GM19324 (cell line): Measurements from ENCODE around the gene HNRNPM.
"Not testable (repeated sequence)": the region's sequence is repeated elsewhere in the genome, so short reads cannot be mapped to it uniquely, and the experiment has no call there.

Experiments
- ATAC-seq: cut with Tn5 transposase; IDR thresholded peaks from one replicate; pipeline ENCODE4 v1.9.1; 2021; ENCODE audit warnings: mild to moderate bottlenecking, moderate library complexity; ENCODE audit not compliant: unreplicated experiment, low FRiP score

The HNRNPM gene

GRCh38 chr19:8506402-8506957 is 61.7 kb downstream of the HNRNPM start:
- ATAC-seq: no peak

DNA sequence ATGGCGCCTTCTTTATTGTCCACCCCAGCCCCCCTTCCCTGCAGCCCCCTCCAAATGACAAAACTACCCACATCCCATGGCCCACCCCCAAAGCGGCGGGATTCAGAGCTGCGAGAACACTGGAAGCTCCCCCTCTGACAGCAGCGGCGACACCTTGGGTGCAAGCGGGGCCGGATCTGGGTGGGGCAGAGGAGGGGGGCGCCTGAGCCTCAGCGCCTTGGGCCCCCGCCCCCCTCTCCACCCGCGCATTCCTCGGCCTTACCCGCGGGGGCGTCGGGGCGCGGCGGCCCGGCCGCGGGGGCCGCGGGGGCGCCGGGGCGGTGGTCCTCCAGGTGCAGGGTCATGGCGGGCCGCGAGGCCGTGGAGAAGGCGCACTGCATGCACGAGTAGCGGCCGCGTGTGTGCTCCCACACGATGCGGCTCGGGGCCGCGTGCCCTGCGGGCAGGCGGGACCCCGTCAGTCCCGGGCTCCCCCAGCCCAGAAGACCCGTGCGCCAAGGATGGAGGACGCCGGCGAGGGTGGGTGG is 65.9 kb downstream of the HNRNPM start:
- no peak for ATAC-seq

- no peak for ATAC-seq
Observed at GRCh38 chr19:8511573-8512101, 66.9 kb downstream of the HNRNPM start.

DNA sequence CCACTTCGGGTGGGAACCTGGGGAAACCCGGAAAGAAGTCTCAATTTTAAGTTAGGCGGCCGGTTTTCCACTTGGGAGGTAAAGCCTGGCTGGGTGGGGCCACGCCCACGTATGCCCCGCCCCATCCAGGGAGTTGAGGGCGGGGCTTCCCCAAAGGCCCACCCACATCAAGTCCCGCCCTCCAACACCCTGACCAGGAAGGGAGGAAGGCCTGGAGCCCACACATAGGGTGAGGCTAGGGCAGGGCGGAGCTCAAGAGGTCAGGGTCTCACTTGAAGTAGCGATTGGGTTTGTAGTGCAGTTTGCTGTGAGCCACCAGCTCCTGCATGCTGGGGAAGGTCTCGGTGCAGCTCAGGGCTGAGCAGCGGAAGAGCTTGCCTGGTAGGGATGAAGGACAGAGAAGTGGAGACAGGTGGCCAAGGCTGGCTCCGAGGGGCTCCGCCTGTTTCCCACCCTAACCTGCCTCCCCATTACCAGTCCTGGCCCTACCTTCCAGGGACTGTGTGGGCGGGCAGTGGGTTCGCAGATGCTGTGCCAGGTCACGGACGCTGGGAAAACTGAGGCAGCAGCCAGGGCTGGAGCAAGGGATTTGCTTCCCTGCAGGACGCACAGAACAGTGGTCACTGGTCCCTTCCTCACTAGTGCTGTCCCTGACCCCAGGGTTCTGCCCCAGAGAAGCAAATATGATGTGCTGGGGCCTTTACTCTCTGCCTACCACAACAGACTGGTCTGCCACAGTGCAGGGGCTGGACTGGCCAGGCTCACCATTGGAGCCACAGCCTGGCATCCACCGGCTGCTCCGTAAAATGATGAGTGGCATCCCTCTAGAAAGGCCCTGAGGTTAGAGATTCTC is 67.6 kb downstream of the HNRNPM start:
- ATAC-seq: no peak

DNA sequence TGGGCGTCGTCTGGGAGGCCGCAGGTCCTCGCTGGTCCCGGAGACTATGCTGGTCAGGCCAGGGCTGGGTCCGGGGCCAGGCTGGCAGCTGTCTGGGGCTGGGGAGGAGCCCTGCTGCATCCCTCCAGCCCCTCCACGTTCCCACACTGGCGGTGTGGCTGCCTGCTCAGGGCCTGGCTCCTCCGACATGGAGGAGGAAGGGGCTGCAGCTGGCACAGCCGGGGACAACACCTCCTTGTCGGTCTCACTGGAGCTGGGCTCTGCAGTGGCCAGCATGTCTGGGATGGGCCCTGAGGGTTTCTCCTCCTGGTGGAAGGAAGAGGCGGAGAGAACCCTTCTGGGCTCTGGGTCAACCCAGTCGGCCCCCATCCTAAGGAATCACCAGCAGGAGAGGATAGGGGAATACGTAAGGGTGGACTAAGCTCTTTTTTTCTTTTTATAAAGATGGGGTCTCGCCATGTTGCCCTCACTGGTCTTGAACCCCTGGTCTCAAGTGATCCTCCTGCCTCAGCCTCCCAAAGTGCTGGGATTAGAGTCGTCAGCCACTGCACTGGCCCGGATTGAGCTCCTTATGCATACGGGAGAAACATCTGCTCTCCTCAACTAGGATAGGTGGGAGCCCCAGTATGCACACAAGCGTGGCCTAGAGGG is 68.4 kb downstream of the HNRNPM start:
- ATAC-seq: no peak

- peak; percentile 94 for ATAC-seq
Observed at GRCh38 chr19:8513687-8514504, 69.1 kb downstream of the HNRNPM start, which contains the start of gene ZNF414. Gene ZNF414, minus strand, starts transcription at chr19:8514167. Its CDS starts 121 bp downstream, at chr19:8514046.

DNA sequence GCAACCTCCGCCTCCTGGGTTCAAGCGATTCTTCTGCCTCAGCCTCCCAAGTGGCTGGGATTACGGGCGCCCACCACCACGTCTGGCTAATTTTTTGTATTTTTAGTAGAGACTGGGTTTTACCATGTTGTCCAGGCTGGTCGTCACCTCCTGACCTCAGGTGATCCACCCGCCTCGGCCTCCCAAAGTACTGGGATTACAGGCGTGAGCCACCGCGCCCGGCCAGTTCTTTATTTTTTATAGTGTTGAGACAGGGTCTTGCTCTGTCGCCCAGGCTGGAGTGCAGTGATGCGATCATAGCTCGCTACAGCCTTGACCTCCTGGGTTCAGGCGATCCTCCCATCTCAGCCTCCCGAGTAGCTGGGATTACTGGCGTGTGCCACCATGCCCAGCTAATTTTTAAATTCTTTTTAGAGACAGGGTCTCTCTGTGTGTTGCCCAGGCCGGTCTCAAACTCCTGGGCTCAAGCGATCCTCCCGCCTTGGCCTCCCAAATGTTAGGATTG is 69.8 kb downstream of the HNRNPM start:
- ATAC-seq: not testable (repeated sequence)

GRCh38 chr19:8515317-8515716 is 70.5 kb downstream of the HNRNPM start:
- no peak for ATAC-seq

DNA sequence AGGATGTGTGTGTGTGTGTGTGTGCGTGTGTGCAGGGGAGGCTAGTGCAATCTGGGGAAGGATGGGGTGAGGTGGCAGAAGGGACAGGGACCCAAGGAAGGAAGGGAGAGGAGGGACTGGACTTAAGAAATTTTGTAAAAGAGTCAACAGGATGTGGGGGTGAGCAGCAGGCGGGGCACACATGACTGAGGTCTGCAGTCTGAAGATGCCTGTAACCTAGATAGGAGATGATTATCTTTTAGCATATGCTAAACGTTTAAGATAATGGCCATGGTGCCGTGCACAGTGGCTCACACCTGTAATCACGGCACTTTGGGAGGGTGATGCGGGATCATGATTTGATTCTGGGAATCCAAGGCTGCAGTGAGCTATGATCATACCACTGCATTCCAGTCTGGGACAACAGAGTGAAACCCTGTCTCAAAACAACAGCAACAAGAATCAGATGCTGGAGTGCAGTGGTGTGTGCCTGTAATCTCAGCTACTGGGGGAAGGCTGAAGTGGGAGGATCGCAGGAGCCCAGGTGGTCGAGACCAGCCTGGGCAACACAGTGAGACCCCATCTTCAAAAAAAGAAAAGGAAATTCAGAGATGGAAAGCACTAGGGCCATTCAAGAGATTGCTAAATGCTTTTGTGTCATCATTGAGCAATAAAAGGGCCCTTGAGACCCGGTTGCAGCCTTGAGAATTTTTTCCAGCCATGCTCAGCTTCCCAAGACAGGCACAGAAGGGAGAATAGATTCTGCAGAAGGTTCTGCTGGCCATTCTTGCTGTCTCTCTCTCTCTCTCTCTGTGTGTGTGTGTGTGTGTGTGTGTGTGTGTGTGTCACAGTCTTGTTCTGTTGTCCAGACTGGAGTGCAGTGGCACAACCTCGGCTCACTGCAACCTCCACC is 73.0 kb downstream of the HNRNPM start:
- no peak for ATAC-seq

GRCh38 chr19:8518536-8518935 is 73.8 kb downstream of the HNRNPM start:
- no peak for ATAC-seq

DNA sequence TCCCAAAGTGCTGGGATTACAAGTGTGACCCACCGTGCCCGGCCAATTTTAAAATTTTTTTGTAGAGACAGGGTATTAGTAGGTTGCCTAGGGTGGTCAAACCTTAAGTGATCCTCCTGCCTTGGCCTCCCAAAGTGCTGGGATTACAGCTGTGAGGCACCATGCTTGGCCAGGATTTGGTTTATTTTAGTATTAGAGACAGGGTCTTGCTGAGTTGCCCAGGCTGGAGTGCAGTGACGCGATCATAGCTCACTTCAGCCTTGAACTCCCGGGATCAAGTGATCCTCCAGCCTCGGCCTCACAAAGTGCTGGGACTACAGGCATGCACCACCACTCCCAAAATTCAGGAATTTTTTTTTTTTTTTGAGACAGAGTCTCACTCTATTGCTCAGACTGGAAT is 74.6 kb downstream of the HNRNPM start:
- no peak for ATAC-seq

GRCh38 chr19:8525401-8525684 is 80.6 kb downstream of the HNRNPM start:
- ATAC-seq: no peak

DNA sequence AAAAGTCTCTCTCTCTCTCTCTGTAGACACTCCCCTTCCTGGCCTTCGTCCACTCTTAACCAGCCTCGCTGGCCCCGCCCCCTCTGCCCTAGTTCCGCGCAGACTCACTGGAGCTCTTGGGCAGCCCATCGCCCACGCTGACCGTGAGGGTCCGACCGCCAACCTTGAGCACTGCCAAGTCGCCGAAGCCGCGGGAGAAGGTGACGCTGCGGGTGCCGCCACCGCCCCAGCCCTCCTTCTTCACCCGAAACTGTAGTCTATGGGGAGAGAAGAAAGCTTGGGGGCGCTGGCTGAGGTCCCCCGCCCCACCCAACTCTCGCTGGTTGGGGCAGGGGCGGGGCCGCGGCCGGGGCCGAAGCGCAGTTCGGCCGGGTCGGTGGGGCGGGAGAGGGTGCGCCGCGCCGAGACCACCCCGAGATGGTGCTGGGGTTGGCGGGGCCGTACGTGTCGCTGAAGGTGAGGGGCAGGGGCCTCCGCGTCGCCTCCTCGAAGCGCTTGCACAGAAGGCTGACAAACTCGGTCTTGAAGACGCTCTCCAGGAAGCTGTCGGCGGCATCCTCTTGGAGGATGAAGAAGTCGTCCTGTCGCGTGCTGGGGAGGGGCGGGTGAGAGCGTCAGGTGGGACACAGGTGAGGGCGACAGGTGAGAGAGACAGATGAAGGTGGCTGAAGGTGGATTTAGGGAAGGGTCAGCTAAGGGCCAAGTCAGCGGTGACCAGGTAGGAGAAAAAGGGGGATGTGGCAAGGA is 81.7 kb downstream of the HNRNPM start:
- ATAC-seq: no peak

DNA sequence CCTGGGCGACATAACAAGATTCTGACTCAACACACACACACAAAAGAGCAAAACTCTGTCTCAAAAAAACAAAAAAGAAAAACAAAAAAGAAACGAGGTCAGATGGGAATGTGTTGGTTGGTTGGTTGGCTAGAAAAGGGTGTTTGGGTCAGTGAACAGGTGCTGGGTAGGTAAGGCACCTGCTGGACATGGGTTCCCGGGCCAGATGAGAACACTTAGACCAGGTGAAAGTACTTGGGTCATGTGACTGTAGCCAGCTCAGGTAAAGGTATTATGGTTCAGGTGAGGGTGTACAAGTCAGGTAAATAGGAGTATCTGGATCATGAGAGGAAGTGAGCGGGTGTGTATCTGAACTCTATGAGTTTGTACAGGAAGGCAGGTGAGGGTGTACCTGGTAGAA is 83.7 kb downstream of the HNRNPM start:
- no peak for ATAC-seq

GRCh38 chr19:8529369-8530006 is 84.7 kb downstream of the HNRNPM start:
- no peak for ATAC-seq

DNA sequence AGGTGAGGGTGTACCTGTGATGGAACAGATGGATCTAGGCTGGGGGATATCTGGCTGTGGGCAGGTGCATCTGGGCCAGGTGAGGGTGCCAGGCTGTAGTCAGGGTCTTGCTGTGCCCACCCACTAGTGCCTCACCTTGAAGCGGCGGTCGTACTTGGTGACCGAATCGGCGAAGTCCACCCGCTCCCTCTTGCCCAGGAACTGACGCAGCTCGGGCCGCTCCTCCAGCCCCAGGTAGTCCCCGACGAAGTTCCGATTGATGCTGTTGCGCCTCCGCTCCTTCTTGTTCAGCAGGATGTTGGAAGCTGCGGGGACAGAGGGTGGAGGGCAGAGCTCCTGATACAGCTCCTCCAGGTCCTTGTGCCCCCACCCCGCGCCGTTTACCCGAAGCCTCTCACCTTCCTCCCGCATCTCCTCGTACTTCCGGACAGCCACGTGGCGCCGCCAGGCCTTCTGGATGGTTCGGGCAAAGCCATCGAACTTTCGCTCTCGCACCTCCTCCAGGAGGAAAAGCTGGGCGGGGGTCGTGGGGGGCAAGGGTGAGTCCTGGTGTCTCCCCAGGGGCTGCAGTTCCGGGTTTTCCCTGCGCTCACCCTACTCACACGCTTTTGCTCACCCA is 85.4 kb downstream of the HNRNPM start:
- ATAC-seq: no peak

DNA sequence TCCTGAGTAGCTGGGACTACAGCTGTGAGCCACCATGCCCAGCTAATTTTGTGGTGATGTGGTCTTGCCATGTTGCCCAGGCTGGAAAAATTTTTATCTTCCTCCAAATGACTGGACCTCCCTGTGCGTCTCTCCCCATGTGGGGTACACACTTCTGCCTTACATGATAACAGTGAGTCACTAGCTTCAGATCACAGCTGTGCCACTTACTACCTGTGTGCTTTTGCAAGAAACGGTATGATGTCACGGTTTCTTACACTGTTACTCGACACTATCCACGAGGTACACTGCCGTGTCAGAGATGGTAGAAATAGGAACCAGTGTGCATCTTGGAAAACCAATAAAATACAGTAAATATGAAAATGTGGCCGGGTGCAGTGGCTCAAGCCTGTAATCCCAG is 86.7 kb downstream of the HNRNPM start:
- no peak for ATAC-seq

- ATAC-seq: no peak
Observed at GRCh38 chr19:8532225-8532624, 87.5 kb downstream of the HNRNPM start.
